Activated CD4-positive, alpha-beta T cell treated with anti-CD3 and anti-CD28 coated beads, Interleukin-2, amount 50 U/mL, for 16 hours (primary cell): Measurements from ENCODE around the gene MRPL19.
"Not testable (repeated sequence)": the region's sequence is repeated elsewhere in the genome, so short reads cannot be mapped to it uniquely, and the experiment has no call there.

Source experiments
- DNase-seq: peaks from one replicate; pipeline ENCODE4 v3.0.0-alpha.2; 2020

The MRPL19 gene

DNA sequence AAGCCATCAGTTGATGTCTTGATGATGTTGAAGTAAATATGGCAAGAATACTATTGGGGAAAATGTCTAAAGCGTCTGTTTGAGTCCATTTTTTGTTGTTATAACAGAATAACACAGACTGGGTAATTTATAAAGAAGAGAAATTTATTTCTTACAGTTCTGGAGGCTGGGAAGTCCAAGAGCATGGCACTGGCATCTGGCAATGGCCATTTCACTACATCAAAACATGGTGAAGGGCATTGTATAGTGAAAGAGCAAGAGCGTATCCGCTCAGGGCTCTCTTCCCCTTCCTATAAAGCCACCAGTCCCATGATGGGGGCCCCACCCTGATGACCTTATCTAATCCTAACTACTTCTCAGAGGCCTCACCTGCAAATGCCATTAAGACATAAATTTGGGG is 29.6 kb upstream of the MRPL19 start:
- no peak for DNase-seq

DNA sequence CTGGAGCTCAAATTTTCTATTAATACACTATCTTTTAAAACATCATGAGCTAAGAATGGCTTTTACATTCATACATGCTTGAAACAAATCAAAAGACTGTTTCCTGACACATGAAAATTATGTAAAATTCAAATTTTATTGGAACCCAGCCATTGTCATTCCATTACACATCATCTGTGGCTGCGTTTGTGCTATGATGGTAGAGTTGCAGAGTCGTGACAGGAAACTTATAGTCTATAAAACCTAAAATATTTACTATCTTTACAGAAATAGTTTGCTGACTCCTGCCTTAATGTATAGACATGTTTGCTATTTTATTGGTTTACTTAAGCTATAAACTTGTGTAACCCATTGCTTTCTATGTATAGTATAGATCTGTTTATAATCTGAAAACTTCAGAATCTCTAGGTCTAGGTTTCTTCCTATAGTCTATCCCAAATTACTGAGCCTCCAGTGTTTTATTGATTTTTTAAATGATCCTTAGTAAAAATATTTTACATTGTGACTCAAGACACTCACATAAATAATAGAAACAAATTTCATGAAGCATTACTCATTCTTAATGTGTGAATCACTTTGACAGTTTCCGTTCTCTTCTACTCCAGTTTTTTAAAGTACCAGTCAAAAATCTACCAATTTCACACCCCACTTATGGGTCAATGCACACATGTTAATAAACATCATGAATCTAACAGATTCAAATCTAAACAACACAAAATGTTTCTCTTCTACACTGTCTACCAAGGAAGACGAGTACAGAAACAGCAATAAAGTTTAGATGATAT is 26.4 kb upstream of the MRPL19 start:
- DNase-seq, result no peak

DNA sequence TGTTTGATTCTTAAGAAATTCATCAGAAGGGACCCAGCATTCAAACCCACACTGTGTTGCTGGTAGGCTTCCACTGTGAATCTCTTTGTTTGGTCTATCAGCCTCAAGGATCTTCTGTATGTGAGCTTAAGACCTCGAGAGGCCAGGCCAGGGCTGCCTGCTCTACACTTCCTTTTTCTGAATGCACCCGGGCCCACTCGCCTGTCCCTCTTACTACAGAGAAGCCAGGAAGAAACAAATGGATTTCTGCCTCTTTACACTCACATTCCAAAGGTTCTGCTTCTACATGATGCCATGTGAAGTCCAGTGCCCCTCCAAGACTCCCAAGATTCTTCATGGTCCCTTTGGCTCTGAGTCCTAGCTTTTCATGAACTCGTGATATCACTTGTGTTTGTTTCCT is 25.4 kb upstream of the MRPL19 start:
- no peak for DNase-seq

DNA sequence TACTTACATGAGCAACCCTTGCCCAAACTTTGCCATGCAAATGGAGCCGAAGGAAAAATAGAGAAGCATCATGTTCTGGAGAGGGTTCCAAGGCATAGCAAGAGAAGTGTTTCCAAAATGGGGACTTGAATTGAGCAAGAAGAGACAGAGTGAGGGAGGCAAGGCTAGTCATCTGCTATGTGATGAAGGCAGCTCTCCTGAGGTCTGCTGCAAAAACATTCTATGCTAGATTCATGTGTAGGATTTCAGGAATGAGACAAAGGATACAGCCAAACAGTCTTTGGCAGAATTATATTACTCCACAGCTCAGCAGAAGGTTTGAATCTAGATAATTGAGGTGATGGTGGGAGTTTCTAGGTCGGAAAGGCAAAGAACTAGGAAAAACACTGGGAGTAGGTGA is 24.1 kb upstream of the MRPL19 start:
- DNase-seq, result no peak

DNA sequence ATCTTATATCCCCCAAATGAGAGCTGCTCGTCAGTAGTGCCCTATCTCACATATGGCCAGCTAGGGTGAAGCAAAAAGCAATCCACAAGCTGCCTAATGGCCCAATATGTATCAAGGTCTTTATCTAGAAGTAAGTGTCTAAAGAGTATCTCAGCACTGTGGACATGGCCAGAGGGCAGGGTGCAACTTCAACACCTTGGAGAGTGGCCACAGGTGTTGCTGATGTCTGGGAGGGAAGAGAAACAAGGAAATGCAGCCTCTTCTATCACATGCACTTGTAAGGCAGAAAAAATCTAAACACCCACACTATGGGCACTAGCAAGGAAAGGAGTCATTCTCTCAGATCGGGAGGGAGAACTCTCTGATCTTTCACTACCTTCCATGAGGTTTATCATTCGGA is 23.7 kb upstream of the MRPL19 start:
- DNase-seq, result no peak

DNA sequence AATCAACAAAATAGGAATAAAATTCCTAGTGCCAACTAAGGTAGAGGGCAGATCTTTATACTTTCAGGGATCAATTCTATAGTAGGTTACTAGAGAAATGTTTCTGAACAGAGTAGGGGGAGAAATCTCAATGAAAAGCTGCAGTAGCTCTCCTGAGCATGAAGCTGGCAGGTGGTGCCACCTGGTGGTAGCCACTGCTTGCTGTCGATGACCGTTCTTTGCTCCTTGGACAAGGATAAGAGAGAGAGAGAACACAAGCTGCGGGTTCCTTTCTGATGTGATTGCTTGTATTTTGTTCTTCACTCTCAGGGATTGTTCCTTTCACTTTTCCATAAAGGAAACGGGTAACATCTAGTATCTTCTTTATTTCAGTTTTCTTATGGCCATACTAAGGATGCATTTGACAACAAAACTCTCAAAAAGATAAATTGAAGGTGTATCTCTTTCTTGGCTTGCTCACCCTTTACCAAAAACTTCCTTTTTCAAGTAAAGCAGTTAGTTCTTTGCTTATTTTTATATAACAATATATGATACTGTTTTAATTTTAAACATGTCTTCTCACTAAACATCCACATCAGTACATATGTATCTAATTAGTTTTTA is 18.6 kb upstream of the MRPL19 start:
- DNase-seq, result peak; percentile 65

DNA sequence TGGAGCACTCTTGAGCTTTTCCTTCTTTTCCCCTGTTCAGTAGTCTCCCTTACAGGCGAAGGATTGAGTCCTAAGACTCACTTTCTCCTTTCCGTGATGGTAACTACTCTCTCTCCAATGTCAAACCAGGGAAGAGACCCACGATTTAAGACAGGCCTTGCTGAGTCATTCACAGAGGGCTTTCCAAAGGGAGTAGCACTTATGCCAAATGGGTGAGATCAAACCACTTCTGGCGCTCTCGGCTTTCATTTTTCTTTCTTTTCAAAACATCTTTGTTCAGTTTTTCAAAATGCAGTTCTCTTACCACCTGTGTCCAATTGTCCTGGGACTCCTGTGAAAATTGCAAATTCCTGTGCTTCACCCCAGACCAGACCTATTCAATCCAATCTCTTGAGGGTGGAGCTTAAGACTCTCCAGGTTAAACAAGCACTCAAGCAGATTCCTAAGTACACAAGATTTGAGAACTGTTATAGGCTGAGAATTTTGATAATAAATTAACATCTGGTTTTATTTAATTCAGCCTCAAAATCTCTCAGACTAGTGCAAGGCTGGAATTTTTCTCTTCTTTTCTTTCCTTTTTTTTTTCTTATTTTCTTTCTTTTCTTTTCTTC is 14.4 kb upstream of the MRPL19 start:
- DNase-seq, result no peak

DNA sequence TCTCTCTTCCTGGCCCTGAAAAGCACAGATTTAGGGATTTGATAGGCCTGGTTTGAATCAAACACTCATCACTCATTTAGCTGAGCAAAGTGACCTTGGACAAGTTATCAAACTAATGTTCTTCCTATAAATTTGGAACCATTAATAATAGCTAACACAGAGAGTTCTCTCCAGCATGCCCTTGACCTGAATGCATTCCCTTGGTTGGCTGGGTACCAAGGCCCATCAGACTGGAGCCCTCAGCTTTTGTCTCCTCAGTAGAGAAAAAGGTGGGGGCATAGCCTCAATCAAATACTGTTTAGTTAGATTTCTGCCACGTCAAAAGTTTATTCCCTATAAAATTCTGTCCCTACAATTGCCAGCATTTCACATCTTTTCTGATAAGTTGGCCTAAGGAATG is 13.8 kb upstream of the MRPL19 start:
- no peak for DNase-seq

DNA sequence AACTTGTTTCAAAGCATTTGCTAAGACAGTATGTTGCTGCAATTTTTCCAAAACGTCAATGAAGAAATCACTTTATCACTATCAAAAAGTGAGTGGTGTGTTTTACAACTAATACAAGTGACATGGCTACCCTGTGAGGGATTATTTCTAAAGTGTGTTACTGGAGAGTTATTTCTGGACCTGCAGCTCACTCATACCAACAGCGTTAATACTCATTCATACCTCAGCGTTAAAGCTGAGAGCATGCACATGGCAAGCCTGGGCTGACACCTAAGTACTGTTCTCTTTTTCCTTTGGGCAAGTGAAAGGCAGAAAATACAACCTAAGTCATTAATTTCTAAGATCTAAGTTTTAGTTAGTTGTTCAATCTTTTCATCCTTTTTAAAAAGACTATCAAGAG is 13.0 kb upstream of the MRPL19 start:
- no peak for DNase-seq

DNA sequence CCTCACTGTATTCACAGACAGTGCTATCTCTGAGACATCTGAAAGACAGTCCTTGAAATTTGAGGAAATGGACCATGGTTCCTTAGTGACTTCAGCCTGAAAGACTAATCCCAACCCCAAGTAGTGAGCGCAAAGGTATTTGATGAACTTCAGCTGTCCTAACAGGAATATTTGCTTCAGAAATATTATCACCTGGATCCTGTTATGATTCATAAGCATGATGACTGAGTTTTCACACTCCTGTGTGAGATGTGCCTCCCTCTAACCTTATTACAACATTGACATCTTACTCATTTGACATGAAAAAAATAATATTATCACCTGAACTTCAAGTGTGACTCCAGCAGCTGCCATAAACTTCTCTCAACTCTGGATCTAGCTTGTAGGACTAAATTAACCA is 11.6 kb upstream of the MRPL19 start:
- no peak for DNase-seq

DNA sequence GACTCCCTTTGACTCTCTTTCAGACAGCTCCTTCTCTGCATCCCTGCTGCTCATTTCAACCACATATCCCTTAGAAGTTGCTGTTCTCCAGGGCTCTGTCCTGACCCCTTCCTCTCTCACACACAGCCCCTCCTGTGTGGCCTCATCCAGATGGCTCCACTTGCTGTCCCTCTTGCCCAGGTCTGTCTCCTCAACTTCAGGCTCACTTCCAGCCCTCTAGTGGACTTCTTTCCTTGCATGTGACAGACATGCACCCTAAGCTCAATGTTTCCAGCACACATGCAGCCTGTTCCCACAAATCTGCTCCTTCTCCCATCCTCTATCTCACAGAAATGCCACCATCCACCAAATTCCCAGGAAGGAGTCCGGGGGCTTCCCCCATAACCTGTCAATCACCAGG is 9.0 kb upstream of the MRPL19 start:
- no peak for DNase-seq

DNA sequence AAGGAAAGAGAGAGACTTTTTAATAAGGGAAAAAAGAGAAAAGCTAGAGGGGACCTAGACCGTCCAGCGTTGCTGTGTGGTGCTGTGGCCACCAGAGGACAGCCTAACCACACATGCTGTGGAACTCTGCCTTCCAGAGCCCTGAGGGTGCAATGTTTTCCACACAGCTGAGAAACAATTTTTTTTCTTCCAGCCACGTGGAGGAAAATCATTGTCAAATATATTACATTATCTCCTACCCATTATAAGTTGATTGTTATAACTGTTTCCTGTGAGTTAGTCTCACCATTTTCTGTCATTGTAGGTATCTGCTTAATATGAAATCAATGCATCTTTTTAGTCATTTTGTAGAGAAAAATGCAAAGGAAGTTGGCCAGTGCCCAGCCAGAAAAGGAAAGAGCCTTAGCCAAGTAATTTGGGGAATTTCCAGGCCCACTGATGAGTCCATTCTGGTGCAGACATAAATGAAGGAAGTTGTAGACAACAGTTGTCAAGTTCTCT is 5.9 kb upstream of the MRPL19 start:
- peak; percentile 43 for DNase-seq

DNA sequence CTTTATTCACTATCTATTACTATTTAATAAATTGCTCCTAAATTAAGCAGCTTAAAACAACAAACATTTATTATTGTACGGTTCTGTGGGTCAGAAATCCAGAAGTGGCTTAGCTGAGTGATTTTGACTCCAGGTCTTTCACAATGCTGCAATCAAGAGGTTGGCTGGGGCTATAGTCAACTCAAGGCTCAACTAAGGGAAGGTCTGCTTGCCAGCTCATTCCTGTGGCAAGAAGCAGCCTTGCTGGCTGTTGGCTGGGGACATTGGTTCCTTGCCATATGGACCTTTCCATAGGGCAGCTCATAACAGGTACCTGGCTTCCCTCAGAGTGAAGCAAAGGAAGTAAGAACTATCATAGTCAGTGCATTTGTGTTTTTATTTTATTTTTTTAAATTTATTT is 5.0 kb upstream of the MRPL19 start:
- DNase-seq, result no peak

DNA sequence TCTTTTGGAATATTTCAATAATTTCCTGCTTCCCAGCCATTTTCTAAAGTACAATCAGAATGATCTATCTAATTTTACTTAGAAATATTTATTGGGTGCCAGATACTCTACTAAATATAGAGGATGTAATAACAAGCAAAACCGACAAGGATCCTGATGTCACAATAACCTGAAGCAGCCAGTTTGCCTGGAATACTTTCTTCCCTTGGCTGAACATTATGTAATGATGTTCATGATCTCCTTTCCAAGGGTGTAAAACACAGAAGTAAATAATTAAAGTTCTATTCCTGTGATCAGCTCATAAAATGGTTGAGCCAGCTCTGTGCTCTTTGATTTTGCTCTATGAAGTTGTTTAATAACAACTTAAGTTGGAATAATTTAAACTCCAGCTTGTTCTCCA is 2.6 kb upstream of the MRPL19 start:
- no peak for DNase-seq

DNA sequence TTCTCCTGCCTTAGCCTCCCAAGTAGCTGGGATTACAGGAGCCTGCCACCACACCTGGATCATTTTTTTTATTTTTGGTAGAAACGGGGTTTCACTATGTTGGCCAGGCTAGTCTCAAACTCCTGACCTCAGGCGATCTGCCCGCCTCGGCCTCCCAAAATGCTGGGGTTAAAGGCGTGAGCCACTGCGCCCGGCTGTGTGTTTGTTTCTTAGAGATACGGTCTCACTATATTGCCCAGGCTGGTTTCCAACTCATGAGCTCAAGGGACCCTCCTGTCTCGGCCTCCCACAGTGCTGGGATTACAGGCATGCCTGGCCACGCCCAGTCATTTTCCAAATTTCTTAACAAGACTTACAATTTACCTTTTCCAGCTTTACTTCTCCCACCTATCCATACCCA is 940 bp upstream of the MRPL19 start:
- DNase-seq, result no peak

DNA sequence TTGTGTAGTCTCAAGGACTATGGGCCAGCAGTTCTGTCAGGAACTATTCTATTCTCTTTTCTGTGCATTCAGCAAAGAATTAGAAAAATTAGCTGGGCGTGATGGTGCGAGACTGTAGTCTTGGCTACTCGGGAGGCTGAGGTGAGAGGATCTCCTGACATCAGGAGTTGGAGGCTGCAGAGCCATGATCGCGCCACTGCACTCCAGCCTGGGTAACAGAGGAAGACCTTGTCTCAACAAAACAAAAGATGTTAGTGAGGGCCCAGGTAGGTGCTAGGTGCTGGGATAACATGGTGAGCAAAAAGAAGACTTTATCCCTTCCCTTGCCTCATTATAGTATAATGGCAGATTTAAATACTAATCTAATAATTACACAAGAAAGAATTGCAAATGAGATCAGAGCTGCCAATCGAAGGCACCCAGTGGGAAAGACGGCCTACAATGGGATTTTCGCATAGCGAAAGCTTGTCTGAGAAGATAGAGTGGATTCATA is 447 bp upstream of the MRPL19 start:
- no peak for DNase-seq

DNA sequence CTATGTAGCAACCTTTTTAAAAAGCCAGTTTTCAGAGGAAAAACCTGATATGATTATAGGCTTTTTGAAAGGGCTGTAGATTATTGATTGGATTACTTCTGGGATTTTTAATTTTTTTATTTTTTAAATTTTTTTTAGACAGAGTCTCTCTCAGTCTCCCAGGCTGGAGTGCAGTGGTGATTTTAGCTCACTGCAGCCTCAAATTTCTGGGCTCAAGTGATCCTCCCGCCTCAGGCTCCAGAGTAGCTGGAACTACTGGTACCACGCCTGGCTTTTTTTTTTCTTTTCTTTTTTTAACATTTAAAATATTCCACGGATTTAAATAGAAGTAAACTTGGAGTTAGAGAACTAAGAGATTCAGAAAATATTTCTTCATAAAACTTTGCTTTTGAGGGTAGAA is 1.2 kb downstream of the MRPL19 start:
- no peak for DNase-seq

DNA sequence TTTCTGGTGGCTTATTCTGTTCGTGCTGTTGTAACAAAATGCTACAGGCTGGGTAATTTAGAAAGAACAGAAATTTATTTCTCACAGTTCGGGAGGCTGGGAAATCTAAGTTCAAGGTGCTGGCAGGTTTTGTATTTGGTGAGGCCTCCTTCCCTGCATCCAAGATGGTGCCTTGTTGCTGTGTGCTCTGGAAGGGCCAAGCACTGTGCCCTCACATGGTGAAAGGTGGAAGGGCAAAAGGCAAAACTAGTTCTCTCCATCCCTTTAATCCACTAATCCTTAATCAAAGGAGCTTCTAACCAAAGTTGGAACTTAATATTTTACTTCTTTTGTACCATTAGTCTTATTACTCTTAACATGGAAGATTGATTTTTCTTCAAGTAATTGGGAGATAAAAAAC is 7.4 kb downstream of the MRPL19 start:
- DNase-seq, result no peak

DNA sequence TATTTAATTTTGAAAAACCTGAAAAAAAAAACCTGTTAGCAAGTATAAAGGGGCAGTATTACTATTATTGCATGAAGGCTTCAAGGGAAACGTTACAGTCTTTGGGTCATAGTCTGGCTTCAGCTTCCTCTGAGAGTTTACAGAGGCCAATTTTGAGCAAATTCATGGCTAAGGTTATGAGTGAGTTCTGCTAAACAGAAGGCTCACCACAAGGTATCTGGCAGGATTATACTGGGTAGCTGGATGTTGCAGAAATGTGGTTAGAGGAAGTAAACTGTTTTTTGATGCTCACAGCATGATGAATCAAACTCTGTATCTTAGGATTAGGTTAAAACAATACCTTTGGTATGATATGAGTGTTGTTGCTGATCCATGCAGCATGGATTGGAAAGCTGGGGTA is 9.3 kb downstream of the MRPL19 start:
- no peak for DNase-seq

DNA sequence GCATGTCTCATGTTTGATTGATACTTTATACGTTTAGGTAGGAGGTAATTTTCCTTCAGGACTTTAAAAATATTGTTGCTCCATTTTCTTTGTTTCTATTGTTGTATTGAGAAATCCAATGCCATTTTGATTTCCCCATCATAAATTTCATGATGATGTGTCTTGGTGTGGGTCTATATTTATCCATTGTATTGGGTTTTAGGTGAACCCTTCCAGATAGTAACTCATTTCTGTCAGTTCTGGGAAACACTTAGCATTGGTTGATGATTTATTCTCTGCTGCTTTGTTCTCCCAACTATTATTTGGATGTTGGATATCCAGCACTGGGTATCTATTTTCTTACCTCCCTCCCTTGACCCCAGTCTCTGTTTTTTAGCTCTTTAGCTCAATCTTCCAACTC is 10.0 kb downstream of the MRPL19 start:
- DNase-seq, result no peak

DNA sequence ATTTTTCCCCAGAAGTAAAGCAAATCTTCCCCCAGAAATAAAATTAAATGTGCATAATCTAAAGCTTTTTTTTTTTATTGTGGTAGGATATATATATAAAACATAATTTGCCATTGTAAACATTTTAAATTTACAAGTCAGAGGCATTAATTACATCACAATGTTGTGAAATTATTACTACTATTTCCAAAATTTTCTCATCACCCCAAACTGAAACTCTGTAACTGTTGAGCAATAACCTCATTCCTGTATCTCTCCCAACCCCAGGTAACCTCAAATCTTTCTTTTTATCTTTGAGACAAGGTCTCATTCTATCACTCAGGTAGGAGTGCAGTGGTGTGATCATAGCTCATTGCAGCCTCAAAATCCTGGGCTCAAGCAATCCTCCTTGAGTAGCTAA is 11.2 kb downstream of the MRPL19 start:
- DNase-seq, result no peak

DNA sequence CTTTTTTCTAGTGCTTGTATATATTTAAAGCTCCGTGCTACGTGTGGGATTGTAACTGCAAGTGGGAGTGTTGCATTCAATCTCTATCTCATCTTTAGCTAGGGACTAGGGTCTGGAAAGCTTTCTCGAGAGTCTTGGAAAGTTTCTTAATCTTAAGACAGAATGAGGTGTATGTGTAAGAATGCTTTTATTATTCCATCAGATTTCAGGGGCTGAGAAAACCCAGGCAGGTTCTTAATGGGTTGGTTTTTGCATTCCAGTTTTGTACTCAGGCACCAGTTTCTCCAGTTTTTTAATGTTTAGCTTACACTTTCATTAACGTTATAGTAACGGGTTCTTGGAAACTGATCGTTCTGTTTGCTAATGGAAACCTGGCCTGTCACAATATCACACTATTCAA is 20.3 kb downstream of the MRPL19 start:
- no peak for DNase-seq

DNA sequence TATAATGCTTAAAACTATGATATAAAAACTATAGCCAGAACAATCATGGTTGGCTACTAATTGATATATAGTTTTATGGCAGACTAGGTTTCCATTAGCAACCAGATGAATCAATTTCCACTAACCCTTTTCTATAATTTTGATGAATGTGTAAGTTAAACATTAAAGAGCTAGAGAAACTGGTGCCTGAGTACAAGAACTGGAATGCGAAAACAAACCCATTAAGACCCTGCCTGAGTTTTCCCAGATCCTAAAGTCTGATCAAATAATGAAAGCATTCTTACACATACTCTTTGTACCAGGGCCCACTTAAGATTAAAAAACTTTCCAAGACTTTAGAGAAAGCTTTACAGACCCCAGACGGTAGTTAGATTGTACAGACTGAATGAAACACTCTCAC is 21.3 kb downstream of the MRPL19 start:
- no peak for DNase-seq

DNA sequence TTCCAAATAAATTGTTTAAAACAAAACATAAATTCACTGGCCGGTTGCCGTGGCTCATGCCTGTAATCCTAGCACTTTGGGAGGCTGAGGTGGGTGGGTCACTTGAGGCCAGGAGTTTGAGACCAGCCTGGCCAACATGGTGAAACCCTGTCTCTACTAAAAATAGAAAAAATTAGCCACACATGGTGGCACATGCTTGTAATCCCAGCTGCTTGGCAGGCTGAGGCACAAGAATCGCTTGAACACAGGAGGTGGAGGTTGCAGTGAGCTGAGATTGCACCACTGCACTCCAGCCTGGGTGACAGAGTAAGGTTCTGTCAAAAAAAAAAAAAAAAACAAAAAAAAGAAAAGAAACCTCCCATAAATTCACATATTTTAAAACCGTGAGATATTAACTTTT is 28.8 kb downstream of the MRPL19 start:
- not testable (repeated sequence) for DNase-seq
